ENCODE results near the gene TTC39C.

TTC39C gene

GRCh38 chr18:24076950-24077349 lies 62.4 kb downstream of the TTC39C start:
- no peak overlapping the region for H3K4me3 ChIP-seq (ENCODE audit: control insufficient read depth, low read depth, low read length)
- no peak for TF ChIP-seq CTCF (IDR thresholded peaks at IDR 0.05; ENCODE audit: control insufficient read depth, insufficient read depth, low read depth, low read length, missing control alignments)
- no peak for DNase-seq (ENCODE audit: low read depth)

DNA sequence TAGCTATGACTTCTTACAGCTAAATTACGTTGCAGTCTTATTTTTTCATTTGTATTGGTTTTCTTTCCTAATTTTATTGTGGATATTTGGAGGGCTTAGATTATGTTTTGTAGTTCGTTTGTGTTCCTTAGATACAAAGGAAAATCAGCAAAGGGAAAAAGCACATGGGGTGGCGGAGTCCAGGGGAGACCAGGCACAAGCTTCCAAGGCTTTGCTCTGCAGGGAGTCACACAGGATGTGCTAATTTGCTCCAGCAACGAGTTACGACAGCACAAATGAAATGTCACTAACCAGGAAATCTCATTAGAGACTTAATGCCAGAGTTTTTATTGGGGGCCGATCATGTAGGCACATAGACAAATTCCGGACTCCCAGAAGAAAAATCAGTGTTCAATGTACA lies 63.8 kb downstream of the TTC39C start:
- TF ChIP-seq CTCF (IDR thresholded peaks at IDR 0.05; ENCODE audit: control insufficient read depth, insufficient read depth, low read depth, low read length, missing control alignments), result no peak
- H3K4me3 ChIP-seq (ENCODE audit: control insufficient read depth, low read depth, low read length), result no peak overlapping the region
- no peak for DNase-seq (ENCODE audit: low read depth)

- no peak for TF ChIP-seq CTCF (IDR thresholded peaks at IDR 0.05; ENCODE audit: control insufficient read depth, insufficient read depth, low read depth, low read length, missing control alignments)
- H3K4me3 ChIP-seq (ENCODE audit: control insufficient read depth, low read depth, low read length), result no peak overlapping the region
- no peak for DNase-seq (ENCODE audit: low read depth)
Measured at GRCh38 chr18:24080861-24081260, 66.3 kb downstream of the TTC39C start.

DNA sequence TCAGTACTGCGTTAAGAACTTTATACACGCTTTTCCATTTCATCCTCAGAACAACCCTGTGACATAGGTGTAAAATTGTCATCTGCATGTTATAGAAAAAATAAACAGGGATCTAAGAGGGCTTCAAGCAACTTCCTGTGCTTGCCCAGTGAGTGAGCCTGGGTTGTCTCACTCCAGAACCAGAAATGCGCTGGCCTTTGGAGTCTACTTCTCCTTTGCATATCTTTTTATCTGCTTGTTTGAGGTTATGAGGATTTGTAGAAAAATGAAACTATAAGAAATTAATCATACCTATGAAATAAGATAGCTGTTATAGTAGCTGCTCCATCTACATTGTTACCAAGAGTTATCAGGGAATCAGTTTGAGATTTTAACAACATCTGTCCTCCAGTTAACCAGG lies 69.0 kb downstream of the TTC39C start:
- no peak for TF ChIP-seq CTCF (IDR thresholded peaks at IDR 0.05; ENCODE audit: control insufficient read depth, insufficient read depth, low read depth, low read length, missing control alignments)
- no peak overlapping the region for H3K4me3 ChIP-seq (ENCODE audit: control insufficient read depth, low read depth, low read length)
- DNase-seq (ENCODE audit: low read depth), result no peak

- no peak for TF ChIP-seq CTCF (IDR thresholded peaks at IDR 0.05; ENCODE audit: control insufficient read depth, insufficient read depth, low read depth, low read length, missing control alignments)
- no peak for DNase-seq (ENCODE audit: low read depth)
- no peak overlapping the region for H3K4me3 ChIP-seq (ENCODE audit: control insufficient read depth, low read depth, low read length)
Measured at GRCh38 chr18:24086082-24086481, 71.5 kb downstream of the TTC39C start.

DNA sequence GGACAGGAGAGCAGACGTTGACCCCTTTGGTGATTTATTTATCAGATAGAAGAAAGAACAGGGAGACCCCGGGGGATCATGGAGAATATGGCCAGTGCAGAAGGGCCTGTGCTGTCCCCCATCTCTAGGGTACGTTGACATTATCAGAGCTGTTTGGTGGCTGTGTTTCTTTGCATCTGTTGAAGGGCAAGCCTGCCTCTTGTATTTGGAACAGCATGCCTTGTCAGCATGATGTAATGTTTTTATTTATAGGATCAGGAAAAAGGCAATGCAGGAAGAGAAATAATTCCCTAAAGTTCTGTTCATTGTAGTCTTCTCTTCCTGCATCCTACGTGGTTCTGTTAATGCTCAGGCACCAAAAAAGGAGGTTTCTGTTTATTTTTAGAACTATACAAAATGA lies 74.5 kb downstream of the TTC39C start:
- no peak for DNase-seq (ENCODE audit: low read depth)
- H3K4me3 ChIP-seq (ENCODE audit: control insufficient read depth, low read depth, low read length), result no peak overlapping the region
- TF ChIP-seq CTCF (IDR thresholded peaks at IDR 0.05; ENCODE audit: control insufficient read depth, insufficient read depth, low read depth, low read length, missing control alignments), result no peak
